A549 (cell line): ENCODE data around the gene WSCD1. TPM values are rescaled to one million over a fixed set of nuclear protein-coding genes. Genes with fewer than 3 reads are reported as not detected.

Experiments
- ATAC-seq, 2 experiments: fragments of 200-7000 bp in 1 of 2; fragments of >200 bp in 1 of 2; cut with Nextera tagmentation in 1 of 2; cut with Tn5 transposase in 1 of 2; 3 replicates each; pipeline versions ENCODE4 v1.8.0 to v1.9.1; 2018 to 2020; ENCODE audit warnings: mild to moderate bottlenecking in 1 of 2, moderate library complexity in 1 of 2
- CTCF ChIA-PET: fragments of 300-600 bp; sonication (Branson Sonifier 250); formaldehyde crosslinking; extraction: SDS; loops from one replicate; lab custom pipeline; 2021; ENCODE audit warnings: antibody characterized with exemption, inconsistent platforms; lab: Yijun Ruan, JAX
- POLR2A ChIA-PET: fragments of 350-600 bp; formaldehyde crosslinking; extraction: SDS; loops from one replicate; lab custom pipeline; 2021; ENCODE audit warnings: antibody characterized with exemption, inconsistent platforms; lab: Yijun Ruan, JAX
- DNase-seq, 2 experiments: peaks; one replicate each; pipeline versions ENCODE4 v3.0.0 to v3.0.0-alpha.2; 2011 to 2016; ENCODE audit warnings: low read depth in 1 of 2, low spot score in 1 of 2
- FAIRE-seq: peaks from 2 replicates; lab custom pipeline; 2011; peaks lifted over from hg19 to GRCh38; lab: Jason Lieb, UNC
- H3K27ac ChIP-seq, 2 experiments: fragments of >200 bp; sonication (Bioruptor Twin); formaldehyde crosslinking; 3 replicates each; pipeline ENCODE4 v1.5.1; 2016 to 2017
- H3K4me1 ChIP-seq: fragments of >200 bp; sonication (Bioruptor Twin); formaldehyde crosslinking; 3 replicates; pipeline ENCODE4 v1.6.1; 2016
- H3K4me2 ChIP-seq: fragments of >200 bp; sonication (Bioruptor Twin); formaldehyde crosslinking; 3 replicates; pipeline ENCODE4 v1.6.1; 2016
- H3K4me3 ChIP-seq: fragments of >200 bp; sonication (Bioruptor Twin); formaldehyde crosslinking; 3 replicates; pipeline ENCODE4 v1.5.1; 2016
- H3K9me3 ChIP-seq: fragments of >200 bp; sonication (Bioruptor Twin); formaldehyde crosslinking; 3 replicates; pipeline ENCODE4 v1.6.1; 2016
- CEBPB ChIP-seq, 2 experiments: fragments of >200 bp in 1 of 2; sonication (Bioruptor Twin) in 1 of 2; formaldehyde crosslinking in 1 of 2; IDR thresholded peaks; 2 replicates each; pipeline ENCODE4 v1.6.1; 2012 to 2016
- EHF ChIP-seq: fragments of 250-450 bp; sonication (Bioruptor Pico); IDR thresholded peaks from 2 replicates; pipeline ENCODE4 v1.5.0; 2020; ENCODE audit warnings: mild to moderate bottlenecking
- EP300 ChIP-seq, 2 experiments: fragments of >200 bp; sonication (Bioruptor Twin); formaldehyde crosslinking; IDR thresholded peaks; 2 replicates in 1 of 2; 3 replicates in 1 of 2; pipeline ENCODE4 v1.6.1; 2016 to 2017
- ESRRA ChIP-seq: fragments of 150-350 bp; IDR thresholded peaks from 2 replicates; pipeline ENCODE4 v1.6.1; 2014; ENCODE audit warnings: mild to moderate bottlenecking, low read length, borderline replicate concordance
- FOSB ChIP-seq: fragments of 250-450 bp; sonication (Bioruptor Pico); IDR thresholded peaks from 2 replicates; pipeline ENCODE4 v1.5.0; 2020; ENCODE audit warnings: mild to moderate bottlenecking, moderate library complexity
- HEYL ChIP-seq: fragments of 250-450 bp; sonication (Bioruptor Pico); IDR thresholded peaks from 2 replicates; pipeline ENCODE4 v1.8.0; 2021; ENCODE audit warnings: mild to moderate bottlenecking, moderate library complexity
- HOXA7 ChIP-seq: fragments of 250-450 bp; sonication (Bioruptor Pico); IDR thresholded peaks from 2 replicates; pipeline ENCODE4 v1.5.0; 2020; ENCODE audit warnings: mild to moderate bottlenecking, moderate library complexity
- HOXB5 ChIP-seq: fragments of 250-450 bp; sonication (Bioruptor Pico); IDR thresholded peaks from 2 replicates; pipeline ENCODE4 v1.5.0; 2020; ENCODE audit warnings: mild to moderate bottlenecking, moderate library complexity
- NPAS2 ChIP-seq: fragments of 250-450 bp; sonication (Bioruptor Pico); IDR thresholded peaks from 2 replicates; pipeline ENCODE4 v1.8.0; 2022; ENCODE audit warnings: mild to moderate bottlenecking, moderate library complexity, borderline replicate concordance
- NR3C1 ChIP-seq: fragments of >200 bp; sonication (Bioruptor Twin); formaldehyde crosslinking; IDR thresholded peaks from 3 replicates; pipeline ENCODE4 v1.6.1; 2017
- POLR2A ChIP-seq: IDR thresholded peaks from 2 replicates; pipeline ENCODE4 v1.6.1; 2012; ENCODE audit warnings: mild to moderate bottlenecking, low read length
- POLR2AphosphoS2 ChIP-seq: conservative IDR thresholded peaks from 2 replicates; pipeline ENCODE4 v1.6.1; 2012; ENCODE audit warnings: low read length, improper control_type of control experiment, inconsistent platforms
- RNF2 ChIP-seq: fragments of 200-600 bp; sonication (generic); IDR thresholded peaks from 2 replicates; pipeline ENCODE4 v1.6.1; 2016; ENCODE audit warnings: low read depth, mild to moderate bottlenecking, antibody characterized with exemption, moderate library complexity, borderline replicate concordance
- SREBF2 ChIP-seq: fragments of 450-650 bp; IDR thresholded peaks from 2 replicates; pipeline ENCODE4 v1.6.1; 2014; ENCODE audit warnings: mild to moderate bottlenecking, moderate library complexity
- TP53 ChIP-seq: fragments of 250-450 bp; sonication (Bioruptor Pico); IDR thresholded peaks from 2 replicates; pipeline ENCODE4 v1.5.0; 2021; ENCODE audit warnings: mild to moderate bottlenecking, moderate library complexity
- ZFP36 ChIP-seq: fragments of 450-650 bp; IDR thresholded peaks from 2 replicates; pipeline ENCODE4 v1.6.1; 2014; ENCODE audit warnings: borderline replicate concordance; ENCODE audit not compliant: partially characterized antibody
- WGBS: methylation state at CpG from one replicate; pipeline ENCODE4 v1.1.6; 2017; ENCODE audit errors: missing lambda C conversion rate; 5-methylcytosine and 5-hydroxymethylcytosine counted together
- polyA plus RNA-seq, 4 experiments: library from polyadenylated mRNA; depleted of rRNA in 3 of 4; stranded (reverse); fragments of >200 nt; fragmentation: RNase III in 1 of 4; extraction: RNeasy Plus Mini Kit Qiagen cat#74134 plus additional on column Dnase treatment in 1 of 4; gene quantifications; 2 replicates in 3 of 4; 3 replicates in 1 of 4; pipeline ENCODE4 v1.2.3, GENCODE V29; 2011 to 2017
- TF ChIP-seq, protein P1 (sequence below): fragments of >200 bp; sonication (Bioruptor Twin); formaldehyde crosslinking; IDR thresholded peaks from 3 replicates; pipeline ENCODE4 v1.5.1; 2016
- TF ChIP-seq, protein P2 (sequence below): IDR thresholded peaks from 2 replicates; pipeline ENCODE4 v1.6.1; 2012
- TF ChIP-seq, protein P3 (sequence below): fragments of 250-450 bp; sonication (Bioruptor Pico); IDR thresholded peaks from 2 replicates; pipeline ENCODE4 v1.5.0; 2021; ENCODE audit warnings: mild to moderate bottlenecking, moderate library complexity, borderline replicate concordance
- TF ChIP-seq, protein P4 (sequence below): fragments of 200-600 bp; sonication (generic); IDR thresholded peaks from 2 replicates; pipeline ENCODE4 v1.6.1; 2016; ENCODE audit warnings: antibody characterized with exemption, mild to moderate bottlenecking, moderate library complexity

The WSCD1 gene
- polyA plus RNA-seq, 2 of the 4 experiments (the other 2 are of a cell fraction), result 1.6 TPM

DNA sequence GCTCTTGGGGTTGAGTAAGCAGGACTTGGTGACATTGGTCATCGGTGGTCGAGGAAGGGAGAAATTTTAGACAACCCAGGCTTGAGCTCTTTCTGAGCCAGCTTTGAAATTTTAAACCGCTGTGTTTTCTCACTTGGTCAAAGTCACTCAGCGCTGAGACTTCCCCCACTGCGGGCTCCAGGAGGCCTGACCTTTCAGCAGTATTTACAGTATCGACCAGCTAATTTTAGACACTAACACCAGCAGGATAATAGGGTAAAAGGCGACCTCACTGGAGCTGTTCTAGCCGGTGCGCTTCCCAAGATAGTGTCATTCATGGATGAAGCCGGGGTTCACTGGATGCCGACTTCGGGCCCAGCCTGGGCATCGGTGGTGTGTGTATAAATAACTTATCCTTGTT is 29.7 kb upstream of the WSCD1 start (continued):
- TF ChIP-seq ZFP36, result no peak
- TF ChIP-seq SREBF2, result no peak
- no peak for TF ChIP-seq TP53 (CRISPR knock-in tag)
- TF ChIP-seq, protein P1, sequence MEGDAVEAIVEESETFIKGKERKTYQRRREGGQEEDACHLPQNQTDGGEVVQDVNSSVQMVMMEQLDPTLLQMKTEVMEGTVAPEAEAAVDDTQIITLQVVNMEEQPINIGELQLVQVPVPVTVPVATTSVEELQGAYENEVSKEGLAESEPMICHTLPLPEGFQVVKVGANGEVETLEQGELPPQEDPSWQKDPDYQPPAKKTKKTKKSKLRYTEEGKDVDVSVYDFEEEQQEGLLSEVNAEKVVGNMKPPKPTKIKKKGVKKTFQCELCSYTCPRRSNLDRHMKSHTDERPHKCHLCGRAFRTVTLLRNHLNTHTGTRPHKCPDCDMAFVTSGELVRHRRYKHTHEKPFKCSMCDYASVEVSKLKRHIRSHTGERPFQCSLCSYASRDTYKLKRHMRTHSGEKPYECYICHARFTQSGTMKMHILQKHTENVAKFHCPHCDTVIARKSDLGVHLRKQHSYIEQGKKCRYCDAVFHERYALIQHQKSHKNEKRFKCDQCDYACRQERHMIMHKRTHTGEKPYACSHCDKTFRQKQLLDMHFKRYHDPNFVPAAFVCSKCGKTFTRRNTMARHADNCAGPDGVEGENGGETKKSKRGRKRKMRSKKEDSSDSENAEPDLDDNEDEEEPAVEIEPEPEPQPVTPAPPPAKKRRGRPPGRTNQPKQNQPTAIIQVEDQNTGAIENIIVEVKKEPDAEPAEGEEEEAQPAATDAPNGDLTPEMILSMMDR, result no peak
- no peak for TF ChIP-seq FOSB (CRISPR knock-in tag)

DNA sequence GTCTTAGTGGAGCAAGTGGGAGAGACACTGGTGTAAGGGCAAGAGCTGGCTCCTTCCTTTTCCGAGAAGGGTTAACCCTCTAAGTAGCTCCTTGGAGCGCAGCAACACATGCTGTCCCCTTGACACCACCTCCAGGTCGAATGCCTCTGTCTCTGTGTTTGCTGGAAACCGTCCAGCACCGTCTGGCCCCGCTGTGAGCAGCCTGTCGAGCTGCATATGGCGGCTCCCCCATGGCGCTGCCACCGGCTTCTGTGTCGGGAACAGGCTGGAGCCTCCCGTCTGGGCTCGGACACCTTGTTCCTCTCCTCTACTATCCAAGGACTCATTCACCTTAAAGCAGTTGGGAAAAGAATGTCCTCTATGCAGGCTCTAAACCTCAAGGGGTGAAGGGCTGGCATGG is 28.9 kb upstream of the WSCD1 start:
- FAIRE-seq (no peak), ATAC-seq (no peak), DNase-seq (no peak)
- ChIA-PET CTCF (no interaction called here), POLR2A (no interaction called here)
- TF ChIP-seq, protein P2, sequence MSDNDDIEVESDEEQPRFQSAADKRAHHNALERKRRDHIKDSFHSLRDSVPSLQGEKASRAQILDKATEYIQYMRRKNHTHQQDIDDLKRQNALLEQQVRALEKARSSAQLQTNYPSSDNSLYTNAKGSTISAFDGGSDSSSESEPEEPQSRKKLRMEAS, result no peak
- TF ChIP-seq NR3C1 (no peak), HOXA7 (CRISPR knock-in tag) (no peak), RNF2 (no peak), NPAS2 (CRISPR knock-in tag) (no peak), POLR2A (no peak), EHF (CRISPR knock-in tag) (no peak), POLR2AphosphoS2 (no peak), CEBPB (IDR thresholded peaks at IDR 0.05) (no peak), EP300 (IDR thresholded peaks at IDR 0.05) (no peak), HEYL (CRISPR knock-in tag) (no peak), HOXB5 (CRISPR knock-in tag) (no peak), ESRRA (no peak)
- TF ChIP-seq, protein P3, sequence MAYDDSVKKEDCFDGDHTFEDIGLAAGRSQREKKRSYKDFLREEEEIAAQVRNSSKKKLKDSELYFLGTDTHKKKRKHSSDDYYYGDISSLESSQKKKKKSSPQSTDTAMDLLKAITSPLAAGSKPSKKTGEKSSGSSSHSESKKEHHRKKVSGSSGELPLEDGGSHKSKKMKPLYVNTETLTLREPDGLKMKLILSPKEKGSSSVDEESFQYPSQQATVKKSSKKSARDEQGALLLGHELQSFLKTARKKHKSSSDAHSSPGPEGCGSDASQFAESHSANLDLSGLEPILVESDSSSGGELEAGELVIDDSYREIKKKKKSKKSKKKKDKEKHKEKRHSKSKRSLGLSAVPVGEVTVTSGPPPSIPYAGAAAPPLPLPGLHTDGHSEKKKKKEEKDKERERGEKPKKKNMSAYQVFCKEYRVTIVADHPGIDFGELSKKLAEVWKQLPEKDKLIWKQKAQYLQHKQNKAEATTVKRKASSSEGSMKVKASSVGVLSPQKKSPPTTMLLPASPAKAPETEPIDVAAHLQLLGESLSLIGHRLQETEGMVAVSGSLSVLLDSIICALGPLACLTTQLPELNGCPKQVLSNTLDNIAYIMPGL, result no peak
- TF ChIP-seq, protein P4, sequence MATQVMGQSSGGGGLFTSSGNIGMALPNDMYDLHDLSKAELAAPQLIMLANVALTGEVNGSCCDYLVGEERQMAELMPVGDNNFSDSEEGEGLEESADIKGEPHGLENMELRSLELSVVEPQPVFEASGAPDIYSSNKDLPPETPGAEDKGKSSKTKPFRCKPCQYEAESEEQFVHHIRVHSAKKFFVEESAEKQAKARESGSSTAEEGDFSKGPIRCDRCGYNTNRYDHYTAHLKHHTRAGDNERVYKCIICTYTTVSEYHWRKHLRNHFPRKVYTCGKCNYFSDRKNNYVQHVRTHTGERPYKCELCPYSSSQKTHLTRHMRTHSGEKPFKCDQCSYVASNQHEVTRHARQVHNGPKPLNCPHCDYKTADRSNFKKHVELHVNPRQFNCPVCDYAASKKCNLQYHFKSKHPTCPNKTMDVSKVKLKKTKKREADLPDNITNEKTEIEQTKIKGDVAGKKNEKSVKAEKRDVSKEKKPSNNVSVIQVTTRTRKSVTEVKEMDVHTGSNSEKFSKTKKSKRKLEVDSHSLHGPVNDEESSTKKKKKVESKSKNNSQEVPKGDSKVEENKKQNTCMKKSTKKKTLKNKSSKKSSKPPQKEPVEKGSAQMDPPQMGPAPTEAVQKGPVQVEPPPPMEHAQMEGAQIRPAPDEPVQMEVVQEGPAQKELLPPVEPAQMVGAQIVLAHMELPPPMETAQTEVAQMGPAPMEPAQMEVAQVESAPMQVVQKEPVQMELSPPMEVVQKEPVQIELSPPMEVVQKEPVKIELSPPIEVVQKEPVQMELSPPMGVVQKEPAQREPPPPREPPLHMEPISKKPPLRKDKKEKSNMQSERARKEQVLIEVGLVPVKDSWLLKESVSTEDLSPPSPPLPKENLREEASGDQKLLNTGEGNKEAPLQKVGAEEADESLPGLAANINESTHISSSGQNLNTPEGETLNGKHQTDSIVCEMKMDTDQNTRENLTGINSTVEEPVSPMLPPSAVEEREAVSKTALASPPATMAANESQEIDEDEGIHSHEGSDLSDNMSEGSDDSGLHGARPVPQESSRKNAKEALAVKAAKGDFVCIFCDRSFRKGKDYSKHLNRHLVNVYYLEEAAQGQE, result no peak
- H3K27ac ChIP-seq, result no peak overlapping the region
- 25% methylated on average over 13 of the region's 13 CpGs for WGBS
- H3K4me2 ChIP-seq, result no peak overlapping the region
- H3K9me3 ChIP-seq, result no peaks in the 10 kb centered on the region
- no peaks in the 10 kb centered on the region for H3K4me1 ChIP-seq
- no peak overlapping the region for H3K4me3 ChIP-seq
